ENCODE results near the gene BAIAP2. TPM values are rescaled to one million over a fixed set of nuclear protein-coding genes. Genes with fewer than 3 reads are reported as not detected.

BAIAP2 gene
- total and polyA plus RNA-seq, 2 of the 13 experiments (the other 11 are each of a cell fraction or from before 2014, with no cell fraction given) = 22.5 to 24.0 TPM

GRCh38 chr17:81044764-81045589 is 10.0 kb downstream of the BAIAP2 start (continued):
- TF ChIP-seq, protein P1, sequence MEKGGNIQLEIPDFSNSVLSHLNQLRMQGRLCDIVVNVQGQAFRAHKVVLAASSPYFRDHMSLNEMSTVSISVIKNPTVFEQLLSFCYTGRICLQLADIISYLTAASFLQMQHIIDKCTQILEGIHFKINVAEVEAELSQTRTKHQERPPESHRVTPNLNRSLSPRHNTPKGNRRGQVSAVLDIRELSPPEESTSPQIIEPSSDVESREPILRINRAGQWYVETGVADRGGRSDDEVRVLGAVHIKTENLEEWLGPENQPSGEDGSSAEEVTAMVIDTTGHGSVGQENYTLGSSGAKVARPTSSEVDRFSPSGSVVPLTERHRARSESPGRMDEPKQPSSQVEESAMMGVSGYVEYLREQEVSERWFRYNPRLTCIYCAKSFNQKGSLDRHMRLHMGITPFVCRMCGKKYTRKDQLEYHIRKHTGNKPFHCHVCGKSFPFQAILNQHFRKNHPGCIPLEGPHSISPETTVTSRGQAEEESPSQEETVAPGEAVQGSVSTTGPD (CRISPR knock-in tag; IDR thresholded peaks at IDR 0.05) = no peak
- no peak for TF ChIP-seq ZNF674 (CRISPR knock-in tag; IDR thresholded peaks at IDR 0.05; ENCODE audit: low read depth)
- TF ChIP-seq DR1 (CRISPR knock-in tag; IDR thresholded peaks at IDR 0.05) = no peak; the same call in 1 of the 2 replicates
- TF ChIP-seq ZNF639 (CRISPR knock-in tag; conservative IDR thresholded peaks at IDR 0.05) = 0 out of 2 replicates have a peak, but pooled peaks have one; percentile 28
- no peak for TF ChIP-seq EZH2 (conservative IDR thresholded peaks at IDR 0.05; ENCODE audit: low read depth, low read length)
- TF ChIP-seq ZNF280B (CRISPR knock-in tag; IDR thresholded peaks at IDR 0.05; ENCODE audit: borderline replicate concordance) = peak; percentile 39; the same call in 1 of the 2 replicates
- TF ChIP-seq, protein P2, sequence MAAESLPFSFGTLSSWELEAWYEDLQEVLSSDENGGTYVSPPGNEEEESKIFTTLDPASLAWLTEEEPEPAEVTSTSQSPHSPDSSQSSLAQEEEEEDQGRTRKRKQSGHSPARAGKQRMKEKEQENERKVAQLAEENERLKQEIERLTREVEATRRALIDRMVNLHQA (CRISPR knock-in tag; IDR thresholded peaks at IDR 0.05) = no peak
- TF ChIP-seq ZNF296 (CRISPR knock-in tag; conservative IDR thresholded peaks at IDR 0.05) = 0 out of 2 replicates have a peak, but pooled peaks have one; percentile 14
- peak; percentile 7; the same call in 1 of the 2 replicates for TF ChIP-seq SP4 (CRISPR knock-in tag; IDR thresholded peaks at IDR 0.05)
- TF ChIP-seq JUN (CRISPR knock-in tag; IDR thresholded peaks at IDR 0.05) = no peak
- no peak for TF ChIP-seq SMARCE1 (IDR thresholded peaks at IDR 0.05; ENCODE audit: borderline replicate concordance)
- TF ChIP-seq, protein P3, sequence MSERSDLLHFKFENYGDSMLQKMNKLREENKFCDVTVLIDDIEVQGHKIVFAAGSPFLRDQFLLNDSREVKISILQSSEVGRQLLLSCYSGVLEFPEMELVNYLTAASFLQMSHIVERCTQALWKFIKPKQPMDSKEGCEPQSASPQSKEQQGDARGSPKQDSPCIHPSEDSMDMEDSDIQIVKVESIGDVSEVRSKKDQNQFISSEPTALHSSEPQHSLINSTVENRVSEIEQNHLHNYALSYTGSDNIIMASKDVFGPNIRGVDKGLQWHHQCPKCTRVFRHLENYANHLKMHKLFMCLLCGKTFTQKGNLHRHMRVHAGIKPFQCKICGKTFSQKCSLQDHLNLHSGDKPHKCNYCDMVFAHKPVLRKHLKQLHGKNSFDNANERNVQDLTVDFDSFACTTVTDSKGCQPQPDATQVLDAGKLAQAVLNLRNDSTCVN (CRISPR knock-in tag; IDR thresholded peaks at IDR 0.05; ENCODE audit: borderline replicate concordance) = no peak
- TF ChIP-seq TERF1 (CRISPR knock-in tag; IDR thresholded peaks at IDR 0.05) = no peak
- no peak for TF ChIP-seq SP140L (CRISPR knock-in tag; IDR thresholded peaks at IDR 0.05; ENCODE audit: borderline replicate concordance)
- no peak for TF ChIP-seq RNF2 (conservative IDR thresholded peaks at IDR 0.05; ENCODE audit: low read depth)
- TF ChIP-seq RFXANK (CRISPR knock-in tag; IDR thresholded peaks at IDR 0.05) = no peak
- no peak for TF ChIP-seq DNMT1 (CRISPR knock-in tag; IDR thresholded peaks at IDR 0.05)
- TF ChIP-seq, protein P4, sequence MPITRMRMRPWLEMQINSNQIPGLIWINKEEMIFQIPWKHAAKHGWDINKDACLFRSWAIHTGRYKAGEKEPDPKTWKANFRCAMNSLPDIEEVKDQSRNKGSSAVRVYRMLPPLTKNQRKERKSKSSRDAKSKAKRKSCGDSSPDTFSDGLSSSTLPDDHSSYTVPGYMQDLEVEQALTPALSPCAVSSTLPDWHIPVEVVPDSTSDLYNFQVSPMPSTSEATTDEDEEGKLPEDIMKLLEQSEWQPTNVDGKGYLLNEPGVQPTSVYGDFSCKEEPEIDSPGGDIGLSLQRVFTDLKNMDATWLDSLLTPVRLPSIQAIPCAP (CRISPR knock-in tag; IDR thresholded peaks at IDR 0.05; ENCODE audit: low read depth) = 0 out of 2 replicates have a peak, but pooled peaks have one; percentile 1
- no peak for TF ChIP-seq ZNF879 (CRISPR knock-in tag; IDR thresholded peaks at IDR 0.05)
- no peak for TF ChIP-seq ZNF3 (CRISPR knock-in tag; IDR thresholded peaks at IDR 0.05)
- no peak for TF ChIP-seq ZKSCAN8 (CRISPR knock-in tag; IDR thresholded peaks at IDR 0.05; ENCODE audit: borderline replicate concordance)
- 0 out of 2 replicates have a peak, but pooled peaks have one; percentile 5 for TF ChIP-seq NCOA1 (CRISPR knock-in tag; IDR thresholded peaks at IDR 0.05)
